Astrocyte of the spinal cord (primary cell): ENCODE measurements around the gene CYP27B1.

Source experiments
- DNase-seq: peaks from one replicate; pipeline ENCODE4 v3.0.0; 2011; ENCODE audit warnings: low read depth, low spot score
- H3K4me3 ChIP-seq: 2 replicates; pipeline ENCODE4 v1.5.1; 2011; ENCODE audit warnings: low read depth, mild to moderate bottlenecking, low read length, moderate library complexity
- in situ Hi-C: cut with HindIII; loops from 2 replicates; pipeline ENCODE4 v1.10.0; 2017; ENCODE audit warnings: low sequenced_read_pairs
- TF ChIP-seq, protein P1 (sequence below): IDR thresholded peaks from 2 replicates; pipeline ENCODE4 v1.5.1; 2012; ENCODE audit warnings: low read depth, mild to moderate bottlenecking, low read length, inconsistent platforms

Gene CYP27B1

DNA sequence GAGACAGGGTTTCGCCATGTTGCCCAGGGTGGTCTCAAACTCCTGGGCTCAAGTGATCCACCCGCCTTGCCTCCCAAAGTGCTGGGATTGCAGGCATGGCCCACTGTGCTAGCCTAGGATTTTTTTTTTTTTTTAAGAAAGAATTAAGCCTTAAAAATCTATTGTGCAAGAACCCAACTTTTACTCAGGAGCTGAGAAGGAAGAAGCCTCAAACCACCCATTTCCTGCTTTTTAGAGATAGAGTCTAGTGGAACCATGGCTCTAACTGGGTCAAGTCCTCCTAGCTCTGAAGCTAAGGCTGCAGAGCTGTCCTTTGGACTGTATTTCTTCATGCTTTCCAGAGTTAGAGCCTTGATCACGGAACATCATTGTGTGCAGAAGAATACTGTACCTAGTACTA, 14.4 kb upstream of the CYP27B1 start:
- H3K4me3 ChIP-seq = no peak overlapping the region
- in situ Hi-C loops = no loop called here
- DNase-seq = no peak
- TF ChIP-seq, protein P1, sequence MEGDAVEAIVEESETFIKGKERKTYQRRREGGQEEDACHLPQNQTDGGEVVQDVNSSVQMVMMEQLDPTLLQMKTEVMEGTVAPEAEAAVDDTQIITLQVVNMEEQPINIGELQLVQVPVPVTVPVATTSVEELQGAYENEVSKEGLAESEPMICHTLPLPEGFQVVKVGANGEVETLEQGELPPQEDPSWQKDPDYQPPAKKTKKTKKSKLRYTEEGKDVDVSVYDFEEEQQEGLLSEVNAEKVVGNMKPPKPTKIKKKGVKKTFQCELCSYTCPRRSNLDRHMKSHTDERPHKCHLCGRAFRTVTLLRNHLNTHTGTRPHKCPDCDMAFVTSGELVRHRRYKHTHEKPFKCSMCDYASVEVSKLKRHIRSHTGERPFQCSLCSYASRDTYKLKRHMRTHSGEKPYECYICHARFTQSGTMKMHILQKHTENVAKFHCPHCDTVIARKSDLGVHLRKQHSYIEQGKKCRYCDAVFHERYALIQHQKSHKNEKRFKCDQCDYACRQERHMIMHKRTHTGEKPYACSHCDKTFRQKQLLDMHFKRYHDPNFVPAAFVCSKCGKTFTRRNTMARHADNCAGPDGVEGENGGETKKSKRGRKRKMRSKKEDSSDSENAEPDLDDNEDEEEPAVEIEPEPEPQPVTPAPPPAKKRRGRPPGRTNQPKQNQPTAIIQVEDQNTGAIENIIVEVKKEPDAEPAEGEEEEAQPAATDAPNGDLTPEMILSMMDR = no peak

DNA sequence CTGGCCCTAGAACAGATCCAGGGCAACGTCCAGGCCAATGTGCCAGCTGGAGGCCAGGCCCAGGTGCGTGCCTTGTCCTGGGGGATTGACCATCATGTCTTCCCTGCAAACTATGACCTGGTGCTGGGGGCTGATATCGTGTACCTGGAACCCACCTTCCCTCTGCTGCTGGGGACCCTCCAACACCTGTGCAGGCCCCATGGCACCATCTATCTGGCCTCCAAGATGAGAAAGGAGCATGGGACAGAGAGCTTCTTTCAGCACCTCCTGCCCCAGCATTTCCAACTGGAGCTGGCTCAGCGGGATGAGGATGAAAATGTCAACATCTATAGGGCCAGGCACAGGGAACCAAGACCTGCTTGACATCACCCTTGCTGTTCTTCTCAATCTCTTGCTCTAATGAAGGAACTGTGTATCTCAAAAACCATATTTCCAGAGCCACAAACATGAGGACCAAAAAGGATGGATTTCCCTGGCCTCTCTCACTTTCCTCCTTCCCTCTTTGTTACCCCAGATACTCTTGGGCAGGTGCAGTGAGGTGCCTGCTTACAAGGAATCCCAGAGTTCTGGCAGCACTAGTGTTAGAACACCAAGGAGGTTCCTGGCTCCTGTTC, 13.5 kb upstream of the CYP27B1 start:
- no peak for DNase-seq
- TF ChIP-seq, protein P1 = no peak
- H3K4me3 ChIP-seq = no peak overlapping the region
- in situ Hi-C loops = no loop called here

GRCh38 chr12:57779736-57780135, 12.9 kb upstream of the CYP27B1 start:
- in situ Hi-C loops = no loop called here
- TF ChIP-seq, protein P1 = no peak
- no peak for DNase-seq
- H3K4me3 ChIP-seq = no peak overlapping the region

- no peak overlapping the region for H3K4me3 ChIP-seq
- in situ Hi-C loops = no loop called here
- DNase-seq = no peak
- TF ChIP-seq, protein P1 = no peak
Observed at GRCh38 chr12:57777911-57778310, 11.0 kb upstream of the CYP27B1 start.

- no peak overlapping the region for H3K4me3 ChIP-seq
- in situ Hi-C loops = no loop called here
- TF ChIP-seq, protein P1 = no peak
- DNase-seq = no peak
Observed at GRCh38 chr12:57777367-57777766, 10.5 kb upstream of the CYP27B1 start.

- TF ChIP-seq, protein P1 = no peak
- DNase-seq = no peak
- H3K4me3 ChIP-seq = no peak overlapping the region
- in situ Hi-C loops = no loop called here
Observed at GRCh38 chr12:57776247-57776587, 9.3 kb upstream of the CYP27B1 start.
